DLD1 (cell line): ENCODE data around the gene BRAF.
"Not testable (repeated sequence)": the region's sequence is repeated elsewhere in the genome, so short reads cannot be mapped to it uniquely, and the experiment has no call there.

Source experiments
- in situ Hi-C: cut with HindIII; loops from 2 replicates; pipeline ENCODE4 v1.10.0; 2017; ENCODE audit warnings: low sequenced_read_pairs

Gene BRAF

GRCh38 chr7:140774371-140774770, 150.4 kb downstream of the BRAF start:
- in situ Hi-C loops = no loop called here

- in situ Hi-C loops = no loop called here
These were observed 151.6 kb downstream of the BRAF start for GRCh38 chr7:140773104-140773503.

- in situ Hi-C loops = no loop called here
These were observed 152.9 kb downstream of the BRAF start for GRCh38 chr7:140771826-140772225.

- in situ Hi-C loops = no loop called here
These were observed 154.9 kb downstream of the BRAF start for GRCh38 chr7:140769852-140770251.

GRCh38 chr7:140767418-140767817, 157.3 kb downstream of the BRAF start:
- in situ Hi-C loops = no loop called here

GRCh38 chr7:140765441-140765840, 159.3 kb downstream of the BRAF start:
- in situ Hi-C loops = not testable (repeated sequence)

- in situ Hi-C loops = not testable (repeated sequence)
These were observed 161.6 kb downstream of the BRAF start for GRCh38 chr7:140763166-140763565.

- in situ Hi-C loops = not testable (repeated sequence)
These were observed 163.4 kb downstream of the BRAF start for GRCh38 chr7:140761375-140761774.

GRCh38 chr7:140754506-140754905, 170.2 kb downstream of the BRAF start:
- in situ Hi-C loops = no loop called here

- in situ Hi-C loops = no loop called here
These were observed 172.2 kb downstream of the BRAF start for GRCh38 chr7:140752533-140752932.

GRCh38 chr7:140746751-140747150, 178.0 kb downstream of the BRAF start:
- in situ Hi-C loops = no loop called here

GRCh38 chr7:140745266-140746058, 179.3 kb downstream of the BRAF start:
- in situ Hi-C loops = no loop called here

- in situ Hi-C loops = no loop called here
These were observed 180.7 kb downstream of the BRAF start for GRCh38 chr7:140744005-140744404.

- in situ Hi-C loops = not testable (repeated sequence)
These were observed 181.5 kb downstream of the BRAF start for GRCh38 chr7:140743255-140743654.

- in situ Hi-C loops = no loop called here
These were observed 186.4 kb downstream of the BRAF start for GRCh38 chr7:140738280-140738679.

- in situ Hi-C loops = no loop called here
These were observed 190.0 kb downstream of the BRAF start for GRCh38 chr7:140734729-140735128.

GRCh38 chr7:140734096-140734495, 190.6 kb downstream of the BRAF start:
- in situ Hi-C loops = no loop called here

GRCh38 chr7:140732416-140732815, 192.3 kb downstream of the BRAF start:
- in situ Hi-C loops = no loop called here

- in situ Hi-C loops = no loop called here
These were observed 198.4 kb downstream of the BRAF start for GRCh38 chr7:140726281-140726680.

- in situ Hi-C loops = no loop called here
These were observed 200.0 kb downstream of the BRAF start for GRCh38 chr7:140724706-140725105.

- in situ Hi-C loops = no loop called here
These were observed 201.2 kb downstream of the BRAF start for GRCh38 chr7:140723574-140723973.

- in situ Hi-C loops = no loop called here
These were observed 201.7 kb downstream of the BRAF start for GRCh38 chr7:140723006-140723405.

GRCh38 chr7:140722254-140722653, 202.5 kb downstream of the BRAF start:
- in situ Hi-C loops = no loop called here
